DOHH2 (cell line): Measurements from ENCODE around the gene PRKAR2A.

ENCODE experiments used
- CTCF ChIP-seq: fragments of 200-600 bp; sonication (generic); IDR thresholded peaks from one replicate; pipeline ENCODE4 v1.5.1; 2014; ENCODE audit warnings: antibody characterized with exemption, mild to moderate bottlenecking, low read depth, low read length; ENCODE audit not compliant: poor library complexity, severe bottlenecking
- EZH2phosphoT487 ChIP-seq: fragments of 200-600 bp; sonication (generic); IDR thresholded peaks from 2 replicates; pipeline ENCODE4 v1.6.1; 2017; ENCODE audit warnings: borderline replicate concordance, mild to moderate bottlenecking, antibody characterized with exemption, low read length, moderate library complexity, mixed read lengths

GRCh38 chr3:48798998-48799397 is 48.7 kb downstream of the PRKAR2A start:
- TF ChIP-seq CTCF (no peak), EZH2phosphoT487 (no peak)
